ENCODE measurements around the gene ZBTB8OS.

DNA sequence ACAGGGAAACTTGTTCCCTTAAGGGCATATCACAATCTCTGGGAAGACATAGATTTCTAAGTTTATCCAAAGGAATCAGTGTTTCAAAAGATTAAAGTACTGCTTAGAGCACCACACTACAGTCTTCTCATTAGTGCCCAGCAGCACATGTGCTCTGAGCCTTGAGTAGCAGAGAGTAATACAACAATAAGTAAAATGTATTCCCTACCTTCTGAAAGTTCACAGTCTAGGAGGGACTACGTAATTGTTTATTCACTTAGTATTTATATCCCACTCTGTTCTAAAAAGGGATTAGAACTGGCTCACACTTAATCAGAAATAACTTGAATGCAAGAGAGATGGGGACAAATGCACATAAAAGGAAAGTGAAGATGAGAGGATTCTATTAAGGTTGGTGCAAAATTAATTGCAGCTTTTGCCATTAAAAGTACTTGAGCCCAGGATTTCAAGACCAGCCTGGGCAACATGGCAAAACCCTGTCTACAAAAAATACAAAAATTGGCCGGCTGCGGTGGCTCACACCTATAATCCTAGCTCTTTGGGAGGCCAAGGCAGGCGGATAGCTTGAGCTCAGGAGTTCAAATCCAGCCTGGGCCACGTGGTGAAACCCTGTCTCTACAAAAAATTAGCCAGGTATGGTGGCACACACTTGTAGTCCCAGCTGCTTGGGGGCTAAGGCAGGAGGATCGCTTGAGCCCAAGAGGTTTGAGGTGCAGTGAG is 43.3 kb upstream of the ZBTB8OS start:
- TF ChIP-seq POLR2A (IDR thresholded peaks at IDR 0.05; ENCODE audit: low read length) (no peak), GATA1 (IDR thresholded peaks at IDR 0.05; ENCODE audit: low read depth, low read length) (no peak)
